Measurements from ENCODE around the gene RHBDD1. TPM values are rescaled to one million over a fixed set of nuclear protein-coding genes. Genes with fewer than 3 reads are reported as not detected.

The RHBDD1 gene
- total RNA-seq, 2 experiments from 2014 or later = 43.8 to 47.1 TPM

DNA sequence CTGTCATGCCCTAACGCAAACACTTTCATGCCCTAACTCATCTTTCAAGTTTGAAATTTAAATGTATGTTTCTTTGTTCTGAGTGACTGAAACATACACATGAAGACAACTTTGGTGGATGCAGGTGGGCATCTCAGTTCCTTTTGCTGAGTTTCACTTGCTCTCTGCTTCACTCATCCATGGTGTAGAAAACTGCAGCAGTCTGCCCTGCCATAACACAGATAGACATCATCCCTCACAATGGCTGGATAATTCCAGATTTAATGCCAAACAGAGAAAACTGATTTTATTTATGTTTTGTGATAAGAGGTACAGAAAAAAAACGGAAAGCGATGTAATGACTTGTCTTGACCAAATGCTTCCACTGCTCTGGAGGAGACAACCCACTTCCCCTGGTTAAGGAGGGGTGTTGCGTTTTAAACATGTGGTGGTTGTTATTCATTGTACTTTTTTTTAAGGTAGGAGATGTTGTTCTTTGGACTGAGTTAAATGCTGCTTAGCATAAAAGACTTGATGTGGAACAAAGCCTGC is 70.4 kb downstream of the RHBDD1 start:
- POLR2A ChIA-PET = no interaction called here
- ATAC-seq (ENCODE audit: poor library complexity) = peak; percentile 26
- Mint-ChIP-seq H3K27ac (no peak overlapping the region), H3K27me3 (no peaks in the 10 kb centered on the region), H3K4me3 (no peak overlapping the region), H3K9me3 (no peaks in the 10 kb centered on the region), H3K4me1 (ENCODE audit: low read depth) (peaks cover 26% of the 10 kb centered on the region), H3K36me3 (ENCODE audit: low read depth) (peaks cover 64% of the 10 kb centered on the region)
- no peak overlapping the region for H3K4me3 ChIP-seq (ENCODE audit: low read length)
- no peaks in the 10 kb centered on the region for H3K27me3 ChIP-seq (ENCODE audit: control insufficient read depth in 1 of 2, insufficient read depth in 2 of 2, low read length in 2 of 2)
- H3K36me3 ChIP-seq (ENCODE audit: insufficient read depth, low read length) = peaks cover 18% of the 10 kb centered on the region
- no peak overlapping the region for H3K27ac ChIP-seq (ENCODE audit: low read depth in 1 of 2, low read length in 2 of 2)
- intact Hi-C loops (cut with DNase I, micrococcal nuclease) = no loop called here
- no peaks in the 10 kb centered on the region for H3K4me1 ChIP-seq (ENCODE audit: insufficient read depth, low read length)
- CTCF ChIA-PET = no interaction called here
- DNase-seq = no peak
- TF ChIP-seq, protein P1, sequence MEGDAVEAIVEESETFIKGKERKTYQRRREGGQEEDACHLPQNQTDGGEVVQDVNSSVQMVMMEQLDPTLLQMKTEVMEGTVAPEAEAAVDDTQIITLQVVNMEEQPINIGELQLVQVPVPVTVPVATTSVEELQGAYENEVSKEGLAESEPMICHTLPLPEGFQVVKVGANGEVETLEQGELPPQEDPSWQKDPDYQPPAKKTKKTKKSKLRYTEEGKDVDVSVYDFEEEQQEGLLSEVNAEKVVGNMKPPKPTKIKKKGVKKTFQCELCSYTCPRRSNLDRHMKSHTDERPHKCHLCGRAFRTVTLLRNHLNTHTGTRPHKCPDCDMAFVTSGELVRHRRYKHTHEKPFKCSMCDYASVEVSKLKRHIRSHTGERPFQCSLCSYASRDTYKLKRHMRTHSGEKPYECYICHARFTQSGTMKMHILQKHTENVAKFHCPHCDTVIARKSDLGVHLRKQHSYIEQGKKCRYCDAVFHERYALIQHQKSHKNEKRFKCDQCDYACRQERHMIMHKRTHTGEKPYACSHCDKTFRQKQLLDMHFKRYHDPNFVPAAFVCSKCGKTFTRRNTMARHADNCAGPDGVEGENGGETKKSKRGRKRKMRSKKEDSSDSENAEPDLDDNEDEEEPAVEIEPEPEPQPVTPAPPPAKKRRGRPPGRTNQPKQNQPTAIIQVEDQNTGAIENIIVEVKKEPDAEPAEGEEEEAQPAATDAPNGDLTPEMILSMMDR (IDR thresholded peaks at IDR 0.05) = no peak
- H3K9me3 ChIP-seq (ENCODE audit: control insufficient read depth in 1 of 2, insufficient read depth in 1 of 2, low read length in 2 of 2) = no peaks in the 10 kb centered on the region

DNA sequence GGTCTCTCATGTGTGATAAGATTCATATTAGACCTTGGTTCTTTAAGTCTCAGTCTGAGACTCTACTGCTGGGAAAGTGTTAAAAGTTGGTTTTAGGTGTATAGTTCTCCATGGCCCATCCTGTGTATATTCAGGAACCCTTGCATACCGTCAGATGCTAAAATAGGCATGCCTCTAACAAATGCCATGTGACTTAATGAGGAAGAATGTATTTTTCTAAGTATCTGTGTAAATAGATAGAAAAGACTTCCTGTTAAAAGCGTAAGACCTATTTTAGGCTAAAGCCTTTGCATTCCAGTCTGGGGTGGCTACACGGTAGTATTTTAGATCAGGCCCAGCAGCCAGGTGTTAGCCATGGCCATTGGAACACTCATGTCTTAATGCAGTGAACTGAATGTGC is 73.3 kb downstream of the RHBDD1 start:
- peaks cover 23% of the 10 kb centered on the region for H3K36me3 ChIP-seq (ENCODE audit: insufficient read depth, low read length)
- CTCF ChIA-PET = no interaction called here
- Mint-ChIP-seq H3K27ac (no peak overlapping the region), H3K4me1 (ENCODE audit: low read depth) (peaks cover 26% of the 10 kb centered on the region), H3K27me3 (no peaks in the 10 kb centered on the region), H3K9me3 (peaks cover 2% of the 10 kb centered on the region), H3K36me3 (ENCODE audit: low read depth) (peaks cover 83% of the 10 kb centered on the region), H3K4me3 (no peak overlapping the region)
- TF ChIP-seq, protein P1 (IDR thresholded peaks at IDR 0.05) = no peak
- POLR2A ChIA-PET = no interaction called here
- no peaks in the 10 kb centered on the region for H3K4me1 ChIP-seq (ENCODE audit: insufficient read depth, low read length)
- H3K9me3 ChIP-seq (ENCODE audit: control insufficient read depth in 1 of 2, insufficient read depth in 1 of 2, low read length in 2 of 2) = no peaks in the 10 kb centered on the region
- DNase-seq = no peak
- intact Hi-C loops (cut with DNase I, micrococcal nuclease) = no loop called here
- no peak overlapping the region for H3K27ac ChIP-seq (ENCODE audit: low read depth in 1 of 2, low read length in 2 of 2)
- H3K4me3 ChIP-seq (ENCODE audit: low read length) = no peak overlapping the region
- H3K27me3 ChIP-seq (ENCODE audit: control insufficient read depth in 1 of 2, insufficient read depth in 2 of 2, low read length in 2 of 2) = no peaks in the 10 kb centered on the region
- no peak for ATAC-seq (ENCODE audit: poor library complexity)

DNA sequence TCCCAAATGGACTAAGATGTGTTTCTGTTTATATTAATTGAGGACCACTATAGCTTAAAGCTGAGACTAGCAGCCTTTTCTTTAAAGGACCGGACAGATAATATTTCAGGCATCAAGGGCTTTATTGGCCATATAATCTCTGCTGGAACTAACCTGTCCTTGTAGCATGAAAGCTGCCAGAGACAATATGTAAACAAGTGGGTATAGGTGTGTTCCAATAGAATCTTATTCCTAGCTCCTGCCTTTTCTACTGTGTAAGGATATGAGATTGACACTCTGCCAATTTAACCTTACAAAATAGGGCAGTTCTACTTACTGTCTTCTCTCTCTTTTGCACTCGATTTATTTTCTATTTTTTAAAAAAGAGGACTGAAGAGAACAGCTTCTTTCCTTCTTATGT is 74.0 kb downstream of the RHBDD1 start:
- peaks cover 85% of the 10 kb centered on the region for H3K36me3 Mint-ChIP-seq (ENCODE audit: low read depth)
- ChIA-PET POLR2A (no interaction called here), CTCF (no interaction called here)
- no peak for ATAC-seq (ENCODE audit: poor library complexity)
- no peak for DNase-seq
- H3K4me3 Mint-ChIP-seq = no peak overlapping the region
- Histone ChIP-seq H3K4me1 (ENCODE audit: insufficient read depth, low read length) (no peaks in the 10 kb centered on the region), H3K4me3 (ENCODE audit: low read length) (no peak overlapping the region), H3K9me3 (ENCODE audit: control insufficient read depth in 1 of 2, insufficient read depth in 1 of 2, low read length in 2 of 2) (no peaks in the 10 kb centered on the region), H3K36me3 (ENCODE audit: insufficient read depth, low read length) (peaks cover 23% of the 10 kb centered on the region), H3K27ac (ENCODE audit: low read depth in 1 of 2, low read length in 2 of 2) (no peak overlapping the region), H3K27me3 (ENCODE audit: control insufficient read depth in 1 of 2, insufficient read depth in 2 of 2, low read length in 2 of 2) (no peaks in the 10 kb centered on the region)
- intact Hi-C loops (cut with DNase I, micrococcal nuclease) = no loop called here
- no peaks in the 10 kb centered on the region for H3K27me3 Mint-ChIP-seq
- H3K27ac Mint-ChIP-seq = no peak overlapping the region
- peaks cover 2% of the 10 kb centered on the region for H3K9me3 Mint-ChIP-seq
- TF ChIP-seq, protein P1 (IDR thresholded peaks at IDR 0.05) = no peak
- H3K4me1 Mint-ChIP-seq (ENCODE audit: low read depth) = peaks cover 21% of the 10 kb centered on the region

Measured in CD4-positive, alpha-beta T cell (primary cell).